SK-N-SH (cell line): Measurements from ENCODE around the gene CDH13. TPM values are rescaled to one million over a fixed set of nuclear protein-coding genes. Genes with fewer than 3 reads are reported as not detected.

ENCODE experiments used
- CTCF ChIA-PET: fragments of 300-600, 350-600 bp; formaldehyde crosslinking; extraction: SDS; loops from one replicate; lab custom pipeline; 2021; lab: Yijun Ruan, JAX
- POLR2A ChIA-PET: fragments of 350-600 bp; sonication (Branson Sonifier 250); formaldehyde crosslinking; extraction: SDS; loops from one replicate; lab custom pipeline; 2020; ENCODE audit warnings: antibody characterized with exemption, inconsistent platforms; lab: Yijun Ruan, JAX
- DNase-seq: peaks from one replicate; pipeline ENCODE4 v3.0.0; 2012
- H2AFZ ChIP-seq: fragments of 200-600 bp; sonication (generic); 2 replicates; pipeline ENCODE4 v1.8.1; 2016; ENCODE audit warnings: antibody characterized with exemption, mild to moderate bottlenecking, low read depth
- H3F3A ChIP-seq: fragments of 200-600 bp; sonication (generic); replicated peaks from 2 replicates; pipeline ENCODE3; 2016; ENCODE audit warnings: antibody characterized with exemption, mild to moderate bottlenecking; ENCODE audit not compliant: insufficient read depth
- H3K27ac ChIP-seq, 2 experiments: fragments of 200-500 bp in 1 of 2; fragments of 200-600 bp in 1 of 2; sonication (Bioruptor generic) in 1 of 2; sonication (generic), shearing (Covaris generic) in 1 of 2; 2 replicates each; pipeline versions ENCODE4 v1.5.1 to v1.6.1; 2014 to 2016; ENCODE audit warnings: low read depth in 2 of 2, inconsistent platforms in 1 of 2, low read length in 1 of 2, mild to moderate bottlenecking in 1 of 2, mixed read lengths in 1 of 2
- H3K27me3 ChIP-seq: fragments of 200-600 bp; sonication (generic), shearing (Covaris generic); 2 replicates; pipeline ENCODE4 v1.6.1; 2016; ENCODE audit warnings: mixed run types; ENCODE audit not compliant: insufficient read depth
- H3K36me3 ChIP-seq, 2 experiments: fragments of 200-500 bp in 1 of 2; fragments of 200-600 bp in 1 of 2; sonication (Bioruptor generic) in 1 of 2; sonication (generic) in 1 of 2; replicated peaks in 1 of 2; 2 replicates each; pipeline versions ENCODE3 to v1.5.1; 2014 to 2016; ENCODE audit warnings: low read length in 1 of 2, mild to moderate bottlenecking in 1 of 2; ENCODE audit not compliant: insufficient read depth in 2 of 2, control insufficient read depth in 1 of 2
- H3K4me1 ChIP-seq, 2 experiments: fragments of 200-500 bp in 1 of 2; fragments of 200-600 bp in 1 of 2; sonication (Bioruptor generic) in 1 of 2; sonication (generic), shearing (Covaris generic) in 1 of 2; 2 replicates each; pipeline versions ENCODE4 v1.5.1 to v1.6.1; 2014 to 2016; ENCODE audit warnings: low read depth in 1 of 2, low read length in 1 of 2, mixed run types in 1 of 2; ENCODE audit not compliant: insufficient read depth in 2 of 2, control insufficient read depth in 1 of 2
- H3K4me2 ChIP-seq: fragments of 200-600 bp; sonication (generic), shearing (Covaris generic); 2 replicates; pipeline ENCODE4 v1.6.1; 2017; ENCODE audit warnings: mixed run types
- H3K4me3 ChIP-seq, 2 experiments: fragments of 200-500 bp in 1 of 2; fragments of 200-600 bp in 1 of 2; sonication (Bioruptor generic) in 1 of 2; sonication (generic), shearing (Covaris generic) in 1 of 2; 2 replicates each; pipeline versions ENCODE4 v1.5.1 to v1.8.1; 2014 to 2016; ENCODE audit warnings: low read depth in 2 of 2, inconsistent platforms in 1 of 2, low read length in 1 of 2, mild to moderate bottlenecking in 1 of 2, mixed read lengths in 1 of 2, moderate library complexity in 1 of 2
- H3K79me2 ChIP-seq: fragments of 200-600 bp; sonication (generic); 2 replicates; pipeline ENCODE4 v1.8.1; 2017; ENCODE audit warnings: mild to moderate bottlenecking; ENCODE audit not compliant: insufficient read depth
- H3K9ac ChIP-seq: fragments of 200-600 bp; sonication (generic); 2 replicates; pipeline ENCODE4 v1.6.1; 2017; ENCODE audit warnings: mixed run types
- H3K9me2 ChIP-seq: fragments of 200-600 bp; sonication (generic); 2 replicates; pipeline ENCODE4 v1.6.1; 2017; ENCODE audit warnings: mixed run types
- H3K9me3 ChIP-seq: fragments of 200-600 bp; sonication (generic); 2 replicates; pipeline ENCODE4 v1.6.1; 2017; ENCODE audit warnings: mixed run types, mild to moderate bottlenecking, moderate library complexity
- H4K20me1 ChIP-seq: fragments of 200-600 bp; sonication (generic); 2 replicates; pipeline ENCODE4 v1.6.1; 2017; ENCODE audit warnings: mild to moderate bottlenecking, mixed run types; ENCODE audit not compliant: insufficient read depth
- CHD2 ChIP-seq: fragments of 150-350 bp; IDR thresholded peaks from 2 replicates; pipeline ENCODE4 v1.6.1; 2018; ENCODE audit warnings: low read length; ENCODE audit not compliant: partially characterized antibody
- ELF1 ChIP-seq: IDR thresholded peaks from 2 replicates; pipeline ENCODE4 v1.4.0; 2012
- EP300 ChIP-seq, 2 experiments: IDR thresholded peaks; 2 replicates each; pipeline versions ENCODE4 v1.4.0 to v1.6.1; 2012; ENCODE audit warnings: borderline replicate concordance in 1 of 2, low read depth in 1 of 2, low read length in 1 of 2
- EZH2phosphoT487 ChIP-seq: fragments of 200-600 bp; sonication (generic); IDR thresholded peaks from 2 replicates; pipeline ENCODE4 v1.6.1; 2017; ENCODE audit warnings: low read depth, mixed run types, mild to moderate bottlenecking, antibody characterized with exemption, moderate library complexity, borderline replicate concordance
- FOXJ3 ChIP-seq: sonication (generic); formaldehyde crosslinking; IDR thresholded peaks from 2 replicates; pipeline ENCODE4 v1.5.1; 2020; ENCODE audit warnings: mild to moderate bottlenecking, missing genetic modification reagents
- FOXM1 ChIP-seq: IDR thresholded peaks from 2 replicates; pipeline ENCODE4 v1.4.0; 2012; ENCODE audit warnings: low read depth, mild to moderate bottlenecking
- GABPA ChIP-seq: IDR thresholded peaks from 2 replicates; pipeline ENCODE4 v1.4.0; 2012; ENCODE audit warnings: low read depth, mild to moderate bottlenecking
- GATA2 ChIP-seq: sonication (generic); formaldehyde crosslinking; IDR thresholded peaks from 2 replicates; pipeline ENCODE4 v1.5.0; 2020; ENCODE audit warnings: mild to moderate bottlenecking, missing genetic modification reagents
- MEF2A ChIP-seq: IDR thresholded peaks from 2 replicates; pipeline ENCODE4 v1.4.0; 2012; ENCODE audit warnings: low read depth, borderline replicate concordance
- MXI1 ChIP-seq: IDR thresholded peaks from 2 replicates; pipeline ENCODE4 v1.6.1; 2012; ENCODE audit warnings: mild to moderate bottlenecking, low read depth, low read length, improper control_type of control experiment
- RAD21 ChIP-seq: IDR thresholded peaks from 2 replicates; pipeline ENCODE4 v1.6.1; 2012; ENCODE audit warnings: mild to moderate bottlenecking, low read length
- RCOR1 ChIP-seq: fragments of 150-350 bp; IDR thresholded peaks from 2 replicates; pipeline ENCODE4 v1.6.1; 2017; ENCODE audit warnings: antibody characterized with exemption, low read length
- RXRA ChIP-seq: IDR thresholded peaks from 2 replicates; pipeline ENCODE4 v1.4.0; 2012; ENCODE audit warnings: low read depth, mild to moderate bottlenecking, borderline replicate concordance
- SIN3A ChIP-seq: IDR thresholded peaks from 2 replicates; pipeline ENCODE4 v1.6.1; 2012; ENCODE audit warnings: low read depth, mild to moderate bottlenecking, low read length, moderate library complexity, borderline replicate concordance
- SMC3 ChIP-seq: IDR thresholded peaks from 2 replicates; pipeline ENCODE4 v1.6.1; 2012; ENCODE audit warnings: low read depth, low read length, improper control_type of control experiment
- TCF12 ChIP-seq: IDR thresholded peaks from 2 replicates; pipeline ENCODE4 v1.4.0; 2012
- TEAD4 ChIP-seq: IDR thresholded peaks from 2 replicates; pipeline ENCODE4 v1.4.0; 2012; ENCODE audit warnings: mild to moderate bottlenecking, borderline replicate concordance; ENCODE audit not compliant: insufficient read depth
- WGBS: methylation state at CpG from one replicate; pipeline ENCODE4 v1.1.6; 2017; ENCODE audit warnings: low lambda C conversion rate; 5-methylcytosine and 5-hydroxymethylcytosine counted together
- polyA plus RNA-seq, 3 experiments: library from polyadenylated mRNA; depleted of rRNA; stranded (reverse); fragments of >200 nt; gene quantifications; 2 replicates each; pipeline ENCODE4 v1.2.3, GENCODE V29; 2012
- TF ChIP-seq, protein P1 (sequence below): fragments of 200-600 bp; sonication (generic); IDR thresholded peaks from 2 replicates; pipeline ENCODE4 v1.6.1; 2017; ENCODE audit warnings: antibody characterized with exemption, mild to moderate bottlenecking, moderate library complexity
- TF ChIP-seq, protein P2 (sequence below): fragments of 150-350 bp; IDR thresholded peaks from 2 replicates; pipeline ENCODE4 v1.6.1; 2017; ENCODE audit warnings: antibody characterized with exemption, low read length, low read depth, borderline replicate concordance
- TF ChIP-seq, protein P3 (sequence below): IDR thresholded peaks from 2 replicates; pipeline ENCODE4; 2012
- TF ChIP-seq, protein P4 (sequence below): IDR thresholded peaks from 2 replicates; pipeline ENCODE4 v1.4.0; 2012; ENCODE audit warnings: low read depth
- TF ChIP-seq, protein P5 (sequence below): IDR thresholded peaks from 2 replicates; pipeline ENCODE4 v1.4.0; 2012; ENCODE audit warnings: low read depth, borderline replicate concordance
- TF ChIP-seq, protein P6 (sequence below): IDR thresholded peaks from 2 replicates; pipeline ENCODE4 v1.6.1; 2012; ENCODE audit warnings: mild to moderate bottlenecking, low read depth, low read length, moderate library complexity
- TF ChIP-seq, protein P7 (sequence below): fragments of 150-350 bp; IDR thresholded peaks from 2 replicates; pipeline ENCODE4 v1.6.1; 2016; ENCODE audit warnings: mild to moderate bottlenecking, low read depth, low read length

The CDH13 gene
- polyA plus RNA-seq, 1 of the 3 experiments (the other 2 are of a cell fraction) = 93.0 TPM

DNA sequence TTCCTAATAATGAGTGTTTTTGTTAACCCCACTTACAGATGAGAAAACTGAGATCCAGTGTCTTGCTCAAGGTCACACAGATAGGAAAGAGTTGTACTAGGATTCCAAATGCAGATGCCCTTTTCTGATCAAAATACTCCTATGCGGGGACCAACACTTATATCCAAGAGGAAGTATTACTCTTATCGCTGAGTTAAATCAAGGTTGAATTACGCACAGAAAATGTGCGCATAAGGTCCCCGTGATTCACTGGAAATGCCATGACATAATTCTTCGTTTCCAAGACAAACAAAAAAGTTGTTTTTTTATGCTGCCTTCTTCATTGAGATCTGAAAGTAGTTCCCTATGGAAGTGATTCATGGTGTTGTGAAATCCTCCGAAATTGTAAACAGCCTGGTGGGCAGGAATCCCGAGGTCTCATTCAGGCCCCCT lies 717.2 kb downstream of the CDH13 start:
- 35% methylated on average over 8 of the region's 8 CpGs for WGBS
- Histone ChIP-seq H3K4me3 (no peak overlapping the region; a peak in 1 of 4 replicates), H3K9ac (peak overlapping the region; percentile 45; the same call in 1 of the 2 replicates)
- 0 out of 2 replicates have a peak, but pooled peaks have one; percentile 19 for TF ChIP-seq MEF2A
- TF ChIP-seq RXRA = peak; percentile 88; the same call in 1 of the 2 replicates
- no peak for TF ChIP-seq GATA2
- no peak for TF ChIP-seq FOXM1
- TF ChIP-seq GABPA = no peak
- TF ChIP-seq EP300 (IDR thresholded peaks at IDR 0.05; ENCODE audit: borderline replicate concordance in 1 of 2, low read depth in 1 of 2, low read length in 1 of 2) = peak in 1 of 2 experiments; percentile 61; a peak in 1 of 4 replicates
- TF ChIP-seq, protein P1, sequence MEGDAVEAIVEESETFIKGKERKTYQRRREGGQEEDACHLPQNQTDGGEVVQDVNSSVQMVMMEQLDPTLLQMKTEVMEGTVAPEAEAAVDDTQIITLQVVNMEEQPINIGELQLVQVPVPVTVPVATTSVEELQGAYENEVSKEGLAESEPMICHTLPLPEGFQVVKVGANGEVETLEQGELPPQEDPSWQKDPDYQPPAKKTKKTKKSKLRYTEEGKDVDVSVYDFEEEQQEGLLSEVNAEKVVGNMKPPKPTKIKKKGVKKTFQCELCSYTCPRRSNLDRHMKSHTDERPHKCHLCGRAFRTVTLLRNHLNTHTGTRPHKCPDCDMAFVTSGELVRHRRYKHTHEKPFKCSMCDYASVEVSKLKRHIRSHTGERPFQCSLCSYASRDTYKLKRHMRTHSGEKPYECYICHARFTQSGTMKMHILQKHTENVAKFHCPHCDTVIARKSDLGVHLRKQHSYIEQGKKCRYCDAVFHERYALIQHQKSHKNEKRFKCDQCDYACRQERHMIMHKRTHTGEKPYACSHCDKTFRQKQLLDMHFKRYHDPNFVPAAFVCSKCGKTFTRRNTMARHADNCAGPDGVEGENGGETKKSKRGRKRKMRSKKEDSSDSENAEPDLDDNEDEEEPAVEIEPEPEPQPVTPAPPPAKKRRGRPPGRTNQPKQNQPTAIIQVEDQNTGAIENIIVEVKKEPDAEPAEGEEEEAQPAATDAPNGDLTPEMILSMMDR = no peak
- TF ChIP-seq CHD2 = no peak
- TF ChIP-seq, protein P2, sequence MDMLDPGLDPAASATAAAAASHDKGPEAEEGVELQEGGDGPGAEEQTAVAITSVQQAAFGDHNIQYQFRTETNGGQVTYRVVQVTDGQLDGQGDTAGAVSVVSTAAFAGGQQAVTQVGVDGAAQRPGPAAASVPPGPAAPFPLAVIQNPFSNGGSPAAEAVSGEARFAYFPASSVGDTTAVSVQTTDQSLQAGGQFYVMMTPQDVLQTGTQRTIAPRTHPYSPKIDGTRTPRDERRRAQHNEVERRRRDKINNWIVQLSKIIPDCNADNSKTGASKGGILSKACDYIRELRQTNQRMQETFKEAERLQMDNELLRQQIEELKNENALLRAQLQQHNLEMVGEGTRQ = no peak
- no peak for TF ChIP-seq MXI1
- no peak for TF ChIP-seq EZH2phosphoT487
- peak; percentile 75 for TF ChIP-seq TCF12
- peak; percentile 30; the same call in 1 of the 2 replicates for TF ChIP-seq TEAD4
- TF ChIP-seq, protein P3, sequence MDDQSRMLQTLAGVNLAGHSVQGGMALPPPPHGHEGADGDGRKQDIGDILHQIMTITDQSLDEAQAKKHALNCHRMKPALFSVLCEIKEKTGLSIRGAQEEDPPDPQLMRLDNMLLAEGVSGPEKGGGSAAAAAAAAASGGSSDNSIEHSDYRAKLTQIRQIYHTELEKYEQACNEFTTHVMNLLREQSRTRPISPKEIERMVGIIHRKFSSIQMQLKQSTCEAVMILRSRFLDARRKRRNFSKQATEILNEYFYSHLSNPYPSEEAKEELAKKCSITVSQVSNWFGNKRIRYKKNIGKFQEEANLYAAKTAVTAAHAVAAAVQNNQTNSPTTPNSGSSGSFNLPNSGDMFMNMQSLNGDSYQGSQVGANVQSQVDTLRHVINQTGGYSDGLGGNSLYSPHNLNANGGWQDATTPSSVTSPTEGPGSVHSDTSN = peak; percentile 43
- TF ChIP-seq ELF1 = no peak
- TF ChIP-seq SMC3 = no peak
- TF ChIP-seq, protein P4, sequence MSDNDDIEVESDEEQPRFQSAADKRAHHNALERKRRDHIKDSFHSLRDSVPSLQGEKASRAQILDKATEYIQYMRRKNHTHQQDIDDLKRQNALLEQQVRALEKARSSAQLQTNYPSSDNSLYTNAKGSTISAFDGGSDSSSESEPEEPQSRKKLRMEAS = no peak
- no peak for TF ChIP-seq RAD21
- TF ChIP-seq SIN3A = no peak
- TF ChIP-seq, protein P5, sequence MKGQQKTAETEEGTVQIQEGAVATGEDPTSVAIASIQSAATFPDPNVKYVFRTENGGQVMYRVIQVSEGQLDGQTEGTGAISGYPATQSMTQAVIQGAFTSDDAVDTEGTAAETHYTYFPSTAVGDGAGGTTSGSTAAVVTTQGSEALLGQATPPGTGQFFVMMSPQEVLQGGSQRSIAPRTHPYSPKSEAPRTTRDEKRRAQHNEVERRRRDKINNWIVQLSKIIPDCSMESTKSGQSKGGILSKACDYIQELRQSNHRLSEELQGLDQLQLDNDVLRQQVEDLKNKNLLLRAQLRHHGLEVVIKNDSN = no peak
- TF ChIP-seq, protein P6, sequence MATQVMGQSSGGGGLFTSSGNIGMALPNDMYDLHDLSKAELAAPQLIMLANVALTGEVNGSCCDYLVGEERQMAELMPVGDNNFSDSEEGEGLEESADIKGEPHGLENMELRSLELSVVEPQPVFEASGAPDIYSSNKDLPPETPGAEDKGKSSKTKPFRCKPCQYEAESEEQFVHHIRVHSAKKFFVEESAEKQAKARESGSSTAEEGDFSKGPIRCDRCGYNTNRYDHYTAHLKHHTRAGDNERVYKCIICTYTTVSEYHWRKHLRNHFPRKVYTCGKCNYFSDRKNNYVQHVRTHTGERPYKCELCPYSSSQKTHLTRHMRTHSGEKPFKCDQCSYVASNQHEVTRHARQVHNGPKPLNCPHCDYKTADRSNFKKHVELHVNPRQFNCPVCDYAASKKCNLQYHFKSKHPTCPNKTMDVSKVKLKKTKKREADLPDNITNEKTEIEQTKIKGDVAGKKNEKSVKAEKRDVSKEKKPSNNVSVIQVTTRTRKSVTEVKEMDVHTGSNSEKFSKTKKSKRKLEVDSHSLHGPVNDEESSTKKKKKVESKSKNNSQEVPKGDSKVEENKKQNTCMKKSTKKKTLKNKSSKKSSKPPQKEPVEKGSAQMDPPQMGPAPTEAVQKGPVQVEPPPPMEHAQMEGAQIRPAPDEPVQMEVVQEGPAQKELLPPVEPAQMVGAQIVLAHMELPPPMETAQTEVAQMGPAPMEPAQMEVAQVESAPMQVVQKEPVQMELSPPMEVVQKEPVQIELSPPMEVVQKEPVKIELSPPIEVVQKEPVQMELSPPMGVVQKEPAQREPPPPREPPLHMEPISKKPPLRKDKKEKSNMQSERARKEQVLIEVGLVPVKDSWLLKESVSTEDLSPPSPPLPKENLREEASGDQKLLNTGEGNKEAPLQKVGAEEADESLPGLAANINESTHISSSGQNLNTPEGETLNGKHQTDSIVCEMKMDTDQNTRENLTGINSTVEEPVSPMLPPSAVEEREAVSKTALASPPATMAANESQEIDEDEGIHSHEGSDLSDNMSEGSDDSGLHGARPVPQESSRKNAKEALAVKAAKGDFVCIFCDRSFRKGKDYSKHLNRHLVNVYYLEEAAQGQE = no peak
- TF ChIP-seq, protein P7, sequence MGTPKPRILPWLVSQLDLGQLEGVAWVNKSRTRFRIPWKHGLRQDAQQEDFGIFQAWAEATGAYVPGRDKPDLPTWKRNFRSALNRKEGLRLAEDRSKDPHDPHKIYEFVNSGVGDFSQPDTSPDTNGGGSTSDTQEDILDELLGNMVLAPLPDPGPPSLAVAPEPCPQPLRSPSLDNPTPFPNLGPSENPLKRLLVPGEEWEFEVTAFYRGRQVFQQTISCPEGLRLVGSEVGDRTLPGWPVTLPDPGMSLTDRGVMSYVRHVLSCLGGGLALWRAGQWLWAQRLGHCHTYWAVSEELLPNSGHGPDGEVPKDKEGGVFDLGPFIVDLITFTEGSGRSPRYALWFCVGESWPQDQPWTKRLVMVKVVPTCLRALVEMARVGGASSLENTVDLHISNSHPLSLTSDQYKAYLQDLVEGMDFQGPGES = no peak
- no peak for TF ChIP-seq RCOR1
- TF ChIP-seq FOXJ3 (CRISPR knock-in tag) = no peak

More for the DNA sequence above, 717.2 kb downstream of the CDH13 start:
- Histone ChIP-seq H3K27ac (peak overlapping the region; percentile 22 to 93; a peak in 3 of 4 replicates), H3K9me3 (no peaks in the 10 kb centered on the region), H3K27me3 (no peaks in the 10 kb centered on the region), H2AFZ (no peak overlapping the region), H3K4me1 (no peaks in the 10 kb centered on the region; a peak in 1 of 4 replicates), H3K4me2 (0 out of 2 replicates have a peak overlapping the region, but pooled peaks have one; percentile 18), H3K79me2 (no peaks in the 10 kb centered on the region), H3F3A (peaks cover 5% of the 10 kb centered on the region), H3K36me3 (no peaks in the 10 kb centered on the region), H3K9me2 (no peaks in the 10 kb centered on the region), H4K20me1 (no peaks in the 10 kb centered on the region)
- POLR2A ChIA-PET = no interaction called here
- DNase-seq = no peak
- CTCF ChIA-PET = interaction anchor here (2.4 kb wide), 1 partner anchor 12 kb away, joined by 10 read pairs; no protein-coding TSS in a partner anchor
